GM19351 (cell line): ENCODE results near the gene ELMO2.

Source experiments
- ATAC-seq: cut with Tn5 transposase; IDR thresholded peaks from one replicate; pipeline ENCODE4 v1.9.1; 2021; ENCODE audit warnings: mild to moderate bottlenecking, moderate library complexity; ENCODE audit not compliant: unreplicated experiment

Gene ELMO2, protein sequence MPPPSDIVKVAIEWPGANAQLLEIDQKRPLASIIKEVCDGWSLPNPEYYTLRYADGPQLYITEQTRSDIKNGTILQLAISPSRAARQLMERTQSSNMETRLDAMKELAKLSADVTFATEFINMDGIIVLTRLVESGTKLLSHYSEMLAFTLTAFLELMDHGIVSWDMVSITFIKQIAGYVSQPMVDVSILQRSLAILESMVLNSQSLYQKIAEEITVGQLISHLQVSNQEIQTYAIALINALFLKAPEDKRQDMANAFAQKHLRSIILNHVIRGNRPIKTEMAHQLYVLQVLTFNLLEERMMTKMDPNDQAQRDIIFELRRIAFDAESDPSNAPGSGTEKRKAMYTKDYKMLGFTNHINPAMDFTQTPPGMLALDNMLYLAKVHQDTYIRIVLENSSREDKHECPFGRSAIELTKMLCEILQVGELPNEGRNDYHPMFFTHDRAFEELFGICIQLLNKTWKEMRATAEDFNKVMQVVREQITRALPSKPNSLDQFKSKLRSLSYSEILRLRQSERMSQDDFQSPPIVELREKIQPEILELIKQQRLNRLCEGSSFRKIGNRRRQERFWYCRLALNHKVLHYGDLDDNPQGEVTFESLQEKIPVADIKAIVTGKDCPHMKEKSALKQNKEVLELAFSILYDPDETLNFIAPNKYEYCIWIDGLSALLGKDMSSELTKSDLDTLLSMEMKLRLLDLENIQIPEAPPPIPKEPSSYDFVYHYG

DNA sequence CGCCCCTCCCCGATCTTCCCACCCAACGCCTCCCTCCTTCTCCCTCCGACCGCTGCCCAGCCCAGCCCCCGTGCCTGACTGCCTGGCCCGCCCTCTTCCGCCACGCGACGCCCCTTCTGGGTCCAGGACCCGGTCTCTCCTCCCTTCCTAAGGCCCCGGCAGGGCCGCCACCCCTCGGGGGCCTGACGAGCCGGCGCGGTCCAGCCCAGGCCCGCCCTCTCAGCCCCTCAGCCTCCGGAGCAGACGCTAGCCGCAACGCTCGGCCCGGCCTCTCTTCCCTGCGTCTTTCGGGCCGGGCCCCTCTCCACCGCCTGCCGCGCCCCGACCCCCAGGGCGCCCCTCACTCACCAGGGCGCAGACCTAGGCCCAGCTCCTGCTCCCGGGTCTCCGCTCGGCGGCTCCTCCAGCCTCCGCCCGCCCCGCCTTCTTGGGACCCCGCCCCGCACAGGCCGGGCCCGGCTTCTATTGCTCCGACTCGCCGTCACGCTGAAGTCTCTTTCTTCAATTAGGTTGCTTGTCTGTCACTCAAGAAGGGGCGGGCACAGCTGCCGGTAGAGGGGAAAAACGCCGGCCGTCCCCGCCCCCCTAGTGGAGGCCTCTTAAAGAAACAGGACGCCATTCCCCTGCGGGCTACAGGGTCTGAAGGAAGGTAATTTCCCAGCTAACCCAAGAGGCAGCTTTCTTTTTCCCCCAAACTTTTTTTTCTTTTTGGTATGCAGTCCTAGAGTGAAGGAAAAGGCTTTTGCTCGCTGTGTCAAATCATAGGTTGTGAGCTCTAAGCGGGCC lies at the start of gene ELMO2:
TSS of gene ELMO2 (minus strand) at position 416 of the 786 bp plus-strand sequence. CDS start 12,133 bp downstream, outside the sequence.
- peak; percentile 84 for ATAC-seq

- no peak for ATAC-seq
These were observed 49.3 kb upstream of the ELMO2 start for GRCh38 chr20:46455729-46456128.

DNA sequence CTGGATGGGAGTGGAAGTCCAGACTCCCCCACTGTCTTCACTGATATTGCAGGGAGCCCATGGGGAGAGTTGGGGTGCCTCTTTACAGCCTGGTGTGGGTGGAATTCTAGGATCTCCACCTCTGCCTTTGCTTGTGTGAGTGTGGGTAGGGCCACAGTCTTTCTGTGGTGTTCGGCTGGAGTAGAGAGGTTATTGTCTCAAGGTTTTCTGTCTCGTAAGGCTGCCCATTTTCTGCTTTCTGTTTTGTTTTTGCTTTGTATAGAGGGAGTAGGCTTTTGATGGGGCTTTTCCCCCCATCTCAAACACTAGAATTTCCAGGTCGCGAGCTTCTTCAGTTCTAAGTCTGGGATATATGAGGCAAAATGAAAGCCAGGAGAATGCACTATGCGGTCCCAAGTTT lies 40.4 kb upstream of the ELMO2 start:
- no peak for ATAC-seq

GRCh38 chr20:46439837-46440236 lies 33.4 kb upstream of the ELMO2 start:
- no peak for ATAC-seq

GRCh38 chr20:46438156-46438750 lies 31.8 kb upstream of the ELMO2 start:
- ATAC-seq, result no peak

GRCh38 chr20:46435146-46435545 lies 28.7 kb upstream of the ELMO2 start:
- no peak for ATAC-seq

DNA sequence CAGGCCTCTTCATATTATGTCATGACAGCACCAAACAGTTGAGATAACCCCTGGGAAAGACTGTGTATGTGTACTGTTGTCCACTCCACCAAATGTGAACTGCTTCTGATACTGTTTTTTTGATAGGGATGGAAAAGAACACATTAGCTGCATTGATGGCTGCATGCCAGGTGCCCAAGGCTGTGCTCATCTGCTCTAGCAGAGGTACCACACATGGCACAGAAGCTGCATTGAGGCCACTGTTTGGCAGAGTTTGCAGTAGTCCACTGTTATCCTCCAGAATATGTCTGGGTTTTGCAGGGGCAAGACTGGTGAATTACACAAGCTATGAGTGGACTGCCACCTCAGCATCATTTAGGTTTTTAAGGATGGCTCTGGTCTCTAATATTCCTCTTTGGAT lies 28.2 kb upstream of the ELMO2 start:
- no peak for ATAC-seq

GRCh38 chr20:46433051-46433450 lies 26.6 kb upstream of the ELMO2 start:
- no peak for ATAC-seq

DNA sequence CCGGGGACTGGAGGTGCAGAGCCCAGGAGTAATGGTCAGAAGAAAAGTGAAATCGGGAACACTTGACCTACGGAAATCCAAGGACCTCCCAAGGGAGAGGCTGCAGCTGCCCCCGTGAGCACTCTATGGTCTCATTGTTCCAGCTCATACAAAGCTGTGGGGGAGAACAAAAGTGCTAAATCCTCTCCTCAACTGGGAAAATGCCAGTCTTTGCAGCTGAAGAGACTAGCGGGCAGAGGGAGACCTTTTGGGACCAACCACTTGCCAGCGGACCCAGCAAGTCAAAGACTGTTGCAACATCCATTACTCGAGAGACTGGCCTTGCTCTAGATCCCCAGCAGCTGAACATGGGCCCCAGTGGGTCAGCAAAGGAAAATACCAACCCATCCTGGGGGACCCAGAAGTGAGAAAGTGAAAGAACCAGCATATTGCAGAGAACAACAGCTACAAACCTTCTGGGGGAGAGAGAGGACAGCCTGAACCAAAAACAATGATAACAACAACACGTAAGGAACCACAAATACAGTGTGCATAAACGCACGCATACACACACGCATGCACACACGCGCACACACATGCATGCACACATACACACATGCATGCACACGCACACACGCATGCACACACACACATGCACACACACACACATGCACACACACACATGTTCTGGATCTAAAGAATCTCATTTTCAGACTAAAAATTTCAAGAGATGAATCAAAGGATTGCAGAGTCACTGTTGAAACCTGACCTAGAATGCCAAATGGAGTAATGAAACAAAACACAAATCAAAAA lies 24.7 kb upstream of the ELMO2 start:
- ATAC-seq, result no peak

DNA sequence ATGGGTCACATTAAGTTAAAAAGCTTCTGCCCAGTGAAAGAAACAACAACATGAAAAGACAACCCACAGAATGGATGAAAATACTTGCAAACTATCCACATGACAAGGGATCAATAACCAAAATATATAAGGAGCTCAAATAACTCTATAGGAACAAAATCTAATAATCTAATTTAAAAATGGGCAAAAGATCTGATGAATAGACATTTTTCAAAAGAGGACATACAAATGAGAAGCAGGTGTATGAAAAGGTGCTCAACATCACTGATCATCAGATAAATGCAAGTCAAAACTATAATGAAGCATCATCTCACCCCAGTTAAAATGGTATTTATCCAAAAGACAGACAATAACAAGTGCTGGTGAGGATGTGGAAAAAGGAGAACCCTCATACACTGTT lies 21.0 kb upstream of the ELMO2 start:
- no peak for ATAC-seq

GRCh38 chr20:46423882-46424482 lies 17.6 kb upstream of the ELMO2 start:
- no peak for ATAC-seq

DNA sequence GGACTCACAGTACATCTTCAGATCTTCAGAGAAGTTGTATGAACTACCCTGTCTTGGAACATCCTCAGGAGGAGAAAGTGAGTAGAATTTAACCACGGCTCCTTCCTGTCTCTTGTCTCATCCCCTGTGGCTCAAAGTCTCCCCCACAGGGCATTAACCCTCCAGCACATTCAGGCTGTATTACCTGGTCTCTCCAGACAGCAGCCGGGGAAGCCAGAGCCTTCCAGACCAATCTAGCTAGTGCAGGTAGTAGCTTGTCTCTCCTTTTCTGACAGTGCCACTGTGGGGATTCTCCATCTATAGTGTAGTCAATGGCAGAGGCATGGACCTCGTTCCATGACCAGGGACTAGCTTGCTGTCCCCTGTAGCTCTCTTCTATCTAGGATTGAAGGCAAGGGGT lies 16.9 kb upstream of the ELMO2 start:
- no peak for ATAC-seq

- ATAC-seq, result no peak
These were observed 14.5 kb upstream of the ELMO2 start for GRCh38 chr20:46420878-46421277.

GRCh38 chr20:46419882-46420281 lies 13.5 kb upstream of the ELMO2 start:
- no peak for ATAC-seq

DNA sequence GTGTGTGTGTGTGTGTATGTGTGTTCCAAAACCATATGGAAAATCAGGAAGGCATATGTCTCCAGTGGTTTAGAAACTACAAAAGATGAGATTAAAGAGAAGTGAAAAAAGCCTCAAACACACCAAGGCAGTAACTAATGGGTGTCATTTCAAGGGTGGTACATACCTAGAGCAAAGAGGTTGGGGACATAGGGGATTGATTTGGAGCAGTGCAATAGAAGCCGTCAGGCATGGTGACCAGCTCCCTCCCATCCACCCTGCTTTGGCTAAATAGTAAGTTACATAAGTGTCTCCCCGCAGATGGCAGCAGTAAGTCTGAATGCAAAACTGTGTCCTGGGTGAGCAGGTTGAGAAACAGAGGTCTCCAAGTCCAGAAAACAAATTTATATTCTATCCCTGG lies 10.4 kb upstream of the ELMO2 start:
- no peak for ATAC-seq

DNA sequence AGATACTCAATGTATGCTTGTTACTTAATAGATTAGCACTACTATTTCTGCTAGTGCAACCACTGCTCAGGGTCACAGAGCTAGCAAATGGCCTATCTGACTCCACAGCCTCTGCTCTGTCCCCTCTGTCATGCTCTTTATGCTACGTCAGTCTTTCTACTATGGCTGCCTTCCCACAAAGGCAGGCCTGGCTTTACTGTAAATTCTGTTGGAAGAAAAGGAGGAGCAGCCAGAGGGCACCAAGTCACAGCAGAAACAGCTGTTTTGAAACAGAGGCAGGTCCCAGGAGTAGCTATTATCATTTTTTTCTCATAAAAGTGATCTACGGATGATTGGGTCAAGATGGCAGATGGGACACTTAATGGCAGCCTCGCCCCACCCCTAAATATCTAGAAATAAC lies 10.0 kb upstream of the ELMO2 start:
- ATAC-seq, result no peak

- no peak for ATAC-seq
These were observed 9.4 kb upstream of the ELMO2 start for GRCh38 chr20:46415773-46416172.

GRCh38 chr20:46414608-46415007 lies 8.2 kb upstream of the ELMO2 start:
- ATAC-seq, result no peak

DNA sequence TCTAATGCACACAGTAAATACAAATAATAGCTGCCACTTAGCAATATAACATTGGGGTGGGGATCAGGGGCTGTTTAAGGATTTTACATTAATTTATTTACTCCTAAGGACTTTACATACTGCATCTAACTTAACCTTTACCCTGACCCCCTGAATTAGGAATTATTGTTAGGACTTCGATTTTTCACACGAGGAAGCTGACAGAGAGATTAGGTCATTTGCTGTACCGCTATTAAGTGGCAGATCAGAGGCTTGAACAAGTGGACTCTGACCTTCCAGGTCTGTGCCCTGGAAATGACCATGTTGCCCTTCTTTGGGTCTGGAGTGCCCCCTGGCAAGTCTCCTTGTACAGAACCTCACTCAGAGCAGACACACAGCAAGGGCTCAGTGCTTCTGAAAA lies 5.2 kb upstream of the ELMO2 start:
- no peak for ATAC-seq

DNA sequence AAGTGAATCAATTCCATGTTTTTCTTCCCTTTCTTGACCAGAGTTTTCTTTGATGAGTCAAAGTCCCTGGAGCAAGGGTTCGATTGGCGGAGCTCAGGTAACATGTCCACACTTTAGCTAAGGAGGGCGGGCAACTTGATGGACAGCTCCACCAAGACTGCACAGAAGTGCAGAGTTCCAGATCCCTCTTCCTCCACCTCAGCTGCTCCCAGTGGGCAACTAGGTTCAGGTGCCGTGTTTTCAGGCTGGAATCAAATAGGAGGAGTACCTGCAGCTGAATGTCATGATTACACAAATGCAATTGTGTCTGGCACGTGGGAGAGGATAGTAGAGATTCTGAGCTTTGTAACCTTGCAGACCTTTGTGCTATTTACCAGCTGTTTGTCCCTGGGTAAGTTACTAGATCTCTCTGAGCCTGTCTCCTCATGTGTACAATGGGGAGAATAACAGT lies 1.9 kb upstream of the ELMO2 start:
- ATAC-seq, result no peak
